HL-60 (cell line): Measurements from ENCODE around the gene AKAP6.

Source experiments
- GABPA ChIP-seq: IDR thresholded peaks from 2 replicates; pipeline ENCODE4 v1.6.1; 2012; ENCODE audit warnings: low read depth
- POLR2AphosphoS5 ChIP-seq: IDR thresholded peaks from 2 replicates; pipeline ENCODE4 v1.6.1; 2012; ENCODE audit warnings: low read depth
- SPI1 ChIP-seq: IDR thresholded peaks from 2 replicates; pipeline ENCODE4 v1.6.1; 2012; ENCODE audit warnings: low read depth, mild to moderate bottlenecking, borderline replicate concordance
- TF ChIP-seq, protein P1 (sequence below): IDR thresholded peaks from one replicate; pipeline ENCODE4 v1.5.1; 2011; ENCODE audit warnings: low read length, control low read depth, inconsistent platforms; ENCODE audit not compliant: insufficient read depth
- TF ChIP-seq, protein P2 (sequence below): IDR thresholded peaks from 2 replicates; pipeline ENCODE4 v1.6.1; 2012; ENCODE audit warnings: low read depth; ENCODE audit not compliant: insufficient replicate concordance

DNA sequence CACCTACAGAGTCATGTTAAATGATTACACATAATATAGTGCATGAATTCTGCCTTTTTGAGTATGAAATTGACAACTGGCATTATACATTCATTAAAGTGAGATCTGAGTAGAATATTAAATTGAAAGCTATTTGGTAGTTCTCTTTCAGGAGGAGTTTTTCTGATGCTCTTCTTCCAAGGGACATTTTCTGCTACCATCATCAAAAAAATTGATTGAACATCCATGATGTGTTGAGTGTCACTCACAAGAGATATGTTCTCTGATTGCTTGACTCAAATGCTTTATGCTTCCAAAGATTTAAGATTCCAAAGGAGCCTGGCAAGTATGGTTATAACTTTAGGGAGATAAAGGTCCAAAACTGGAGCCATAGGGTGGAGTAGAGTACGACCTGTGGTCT lies 64.9 kb downstream of the AKAP6 start:
- TF ChIP-seq, protein P1, sequence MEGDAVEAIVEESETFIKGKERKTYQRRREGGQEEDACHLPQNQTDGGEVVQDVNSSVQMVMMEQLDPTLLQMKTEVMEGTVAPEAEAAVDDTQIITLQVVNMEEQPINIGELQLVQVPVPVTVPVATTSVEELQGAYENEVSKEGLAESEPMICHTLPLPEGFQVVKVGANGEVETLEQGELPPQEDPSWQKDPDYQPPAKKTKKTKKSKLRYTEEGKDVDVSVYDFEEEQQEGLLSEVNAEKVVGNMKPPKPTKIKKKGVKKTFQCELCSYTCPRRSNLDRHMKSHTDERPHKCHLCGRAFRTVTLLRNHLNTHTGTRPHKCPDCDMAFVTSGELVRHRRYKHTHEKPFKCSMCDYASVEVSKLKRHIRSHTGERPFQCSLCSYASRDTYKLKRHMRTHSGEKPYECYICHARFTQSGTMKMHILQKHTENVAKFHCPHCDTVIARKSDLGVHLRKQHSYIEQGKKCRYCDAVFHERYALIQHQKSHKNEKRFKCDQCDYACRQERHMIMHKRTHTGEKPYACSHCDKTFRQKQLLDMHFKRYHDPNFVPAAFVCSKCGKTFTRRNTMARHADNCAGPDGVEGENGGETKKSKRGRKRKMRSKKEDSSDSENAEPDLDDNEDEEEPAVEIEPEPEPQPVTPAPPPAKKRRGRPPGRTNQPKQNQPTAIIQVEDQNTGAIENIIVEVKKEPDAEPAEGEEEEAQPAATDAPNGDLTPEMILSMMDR = no peak
- TF ChIP-seq, protein P2, sequence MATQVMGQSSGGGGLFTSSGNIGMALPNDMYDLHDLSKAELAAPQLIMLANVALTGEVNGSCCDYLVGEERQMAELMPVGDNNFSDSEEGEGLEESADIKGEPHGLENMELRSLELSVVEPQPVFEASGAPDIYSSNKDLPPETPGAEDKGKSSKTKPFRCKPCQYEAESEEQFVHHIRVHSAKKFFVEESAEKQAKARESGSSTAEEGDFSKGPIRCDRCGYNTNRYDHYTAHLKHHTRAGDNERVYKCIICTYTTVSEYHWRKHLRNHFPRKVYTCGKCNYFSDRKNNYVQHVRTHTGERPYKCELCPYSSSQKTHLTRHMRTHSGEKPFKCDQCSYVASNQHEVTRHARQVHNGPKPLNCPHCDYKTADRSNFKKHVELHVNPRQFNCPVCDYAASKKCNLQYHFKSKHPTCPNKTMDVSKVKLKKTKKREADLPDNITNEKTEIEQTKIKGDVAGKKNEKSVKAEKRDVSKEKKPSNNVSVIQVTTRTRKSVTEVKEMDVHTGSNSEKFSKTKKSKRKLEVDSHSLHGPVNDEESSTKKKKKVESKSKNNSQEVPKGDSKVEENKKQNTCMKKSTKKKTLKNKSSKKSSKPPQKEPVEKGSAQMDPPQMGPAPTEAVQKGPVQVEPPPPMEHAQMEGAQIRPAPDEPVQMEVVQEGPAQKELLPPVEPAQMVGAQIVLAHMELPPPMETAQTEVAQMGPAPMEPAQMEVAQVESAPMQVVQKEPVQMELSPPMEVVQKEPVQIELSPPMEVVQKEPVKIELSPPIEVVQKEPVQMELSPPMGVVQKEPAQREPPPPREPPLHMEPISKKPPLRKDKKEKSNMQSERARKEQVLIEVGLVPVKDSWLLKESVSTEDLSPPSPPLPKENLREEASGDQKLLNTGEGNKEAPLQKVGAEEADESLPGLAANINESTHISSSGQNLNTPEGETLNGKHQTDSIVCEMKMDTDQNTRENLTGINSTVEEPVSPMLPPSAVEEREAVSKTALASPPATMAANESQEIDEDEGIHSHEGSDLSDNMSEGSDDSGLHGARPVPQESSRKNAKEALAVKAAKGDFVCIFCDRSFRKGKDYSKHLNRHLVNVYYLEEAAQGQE = no peak
- TF ChIP-seq POLR2AphosphoS5 = no peak
- TF ChIP-seq GABPA = no peak
- TF ChIP-seq SPI1 = no peak
